ENCODE measurements around the gene HHAT. TPM values are rescaled to one million over a fixed set of nuclear protein-coding genes. Genes with fewer than 3 reads are reported as not detected.

HHAT gene
- total RNA-seq, 1 donor from 2014 or later = 11.4 TPM

- Mint-ChIP-seq H3K4me3 (ENCODE audit: unreplicated experiment) (no peak overlapping the region), H3K27me3 (ENCODE audit: low read depth, unreplicated experiment) (no peaks in the 10 kb centered on the region), H3K4me1 (ENCODE audit: low read depth, unreplicated experiment) (peaks cover 20% of the 10 kb centered on the region), H3K9me3 (ENCODE audit: unreplicated experiment) (no peaks in the 10 kb centered on the region), H3K27ac (ENCODE audit: unreplicated experiment) (peak overlapping the region; percentile 9), H3K36me3 (ENCODE audit: low read depth, unreplicated experiment) (no peaks in the 10 kb centered on the region)
- Histone ChIP-seq H3K36me3 (ENCODE audit: insufficient read depth, low read length) (no peaks in the 10 kb centered on the region), H3K27ac (ENCODE audit: low read depth, low read length) (peak overlapping the region; percentile 22), H3K4me3 (ENCODE audit: insufficient read depth, low read depth, low read length) (no peak overlapping the region), H3K9ac (ENCODE audit: low read length) (no peak overlapping the region), H3K4me1 (ENCODE audit: insufficient read depth, low read length) (peaks cover 27% of the 10 kb centered on the region), H3K9me3 (ENCODE audit: insufficient read depth, low read depth, low read length) (no peaks in the 10 kb centered on the region), H3K79me2 (ENCODE audit: insufficient read depth, low read length) (no peaks in the 10 kb centered on the region), H2AFZ (ENCODE audit: low read depth, low read length) (no peak overlapping the region), H3K27me3 (ENCODE audit: insufficient read depth, low read length) (no peaks in the 10 kb centered on the region), H3K4me2 (ENCODE audit: low read length) (no peak overlapping the region), H4K20me1 (ENCODE audit: insufficient read depth, low read length) (no peaks in the 10 kb centered on the region)
- no peak for TF ChIP-seq EZH2 (IDR thresholded peaks at IDR 0.05; ENCODE audit: insufficient read depth, low read length)
- TF ChIP-seq, protein P1, sequence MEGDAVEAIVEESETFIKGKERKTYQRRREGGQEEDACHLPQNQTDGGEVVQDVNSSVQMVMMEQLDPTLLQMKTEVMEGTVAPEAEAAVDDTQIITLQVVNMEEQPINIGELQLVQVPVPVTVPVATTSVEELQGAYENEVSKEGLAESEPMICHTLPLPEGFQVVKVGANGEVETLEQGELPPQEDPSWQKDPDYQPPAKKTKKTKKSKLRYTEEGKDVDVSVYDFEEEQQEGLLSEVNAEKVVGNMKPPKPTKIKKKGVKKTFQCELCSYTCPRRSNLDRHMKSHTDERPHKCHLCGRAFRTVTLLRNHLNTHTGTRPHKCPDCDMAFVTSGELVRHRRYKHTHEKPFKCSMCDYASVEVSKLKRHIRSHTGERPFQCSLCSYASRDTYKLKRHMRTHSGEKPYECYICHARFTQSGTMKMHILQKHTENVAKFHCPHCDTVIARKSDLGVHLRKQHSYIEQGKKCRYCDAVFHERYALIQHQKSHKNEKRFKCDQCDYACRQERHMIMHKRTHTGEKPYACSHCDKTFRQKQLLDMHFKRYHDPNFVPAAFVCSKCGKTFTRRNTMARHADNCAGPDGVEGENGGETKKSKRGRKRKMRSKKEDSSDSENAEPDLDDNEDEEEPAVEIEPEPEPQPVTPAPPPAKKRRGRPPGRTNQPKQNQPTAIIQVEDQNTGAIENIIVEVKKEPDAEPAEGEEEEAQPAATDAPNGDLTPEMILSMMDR (IDR thresholded peaks at IDR 0.05; ENCODE audit: insufficient read depth, low read depth, low read length) = no peak
- FAIRE-seq = no peak
- DNase-seq (ENCODE audit: low read depth) = no peak
Observed at GRCh38 chr1:210372931-210373627, 44.4 kb downstream of the HHAT start.

- Histone ChIP-seq H3K36me3 (ENCODE audit: insufficient read depth, low read length) (no peaks in the 10 kb centered on the region), H3K4me1 (ENCODE audit: insufficient read depth, low read length) (peaks cover 30% of the 10 kb centered on the region), H3K79me2 (ENCODE audit: insufficient read depth, low read length) (no peaks in the 10 kb centered on the region), H3K27me3 (ENCODE audit: insufficient read depth, low read length) (no peaks in the 10 kb centered on the region), H3K9ac (ENCODE audit: low read length) (no peak overlapping the region), H2AFZ (ENCODE audit: low read depth, low read length) (no peak overlapping the region), H4K20me1 (ENCODE audit: insufficient read depth, low read length) (no peaks in the 10 kb centered on the region), H3K4me2 (ENCODE audit: low read length) (no peak overlapping the region), H3K27ac (ENCODE audit: low read depth, low read length) (peak overlapping the region; percentile 22), H3K4me3 (ENCODE audit: insufficient read depth, low read depth, low read length) (no peak overlapping the region), H3K9me3 (ENCODE audit: insufficient read depth, low read depth, low read length) (no peaks in the 10 kb centered on the region)
- no peak overlapping the region for H3K4me3 Mint-ChIP-seq (ENCODE audit: unreplicated experiment)
- H3K27ac Mint-ChIP-seq (ENCODE audit: unreplicated experiment) = no peak overlapping the region
- H3K9me3 Mint-ChIP-seq (ENCODE audit: unreplicated experiment) = no peaks in the 10 kb centered on the region
- no peaks in the 10 kb centered on the region for H3K36me3 Mint-ChIP-seq (ENCODE audit: low read depth, unreplicated experiment)
- DNase-seq (ENCODE audit: low read depth) (no peak), FAIRE-seq (no peak)
- TF ChIP-seq, protein P1 (IDR thresholded peaks at IDR 0.05; ENCODE audit: insufficient read depth, low read depth, low read length) = no peak
- no peak for TF ChIP-seq EZH2 (IDR thresholded peaks at IDR 0.05; ENCODE audit: insufficient read depth, low read length)
- peaks cover 23% of the 10 kb centered on the region for H3K4me1 Mint-ChIP-seq (ENCODE audit: low read depth, unreplicated experiment)
- H3K27me3 Mint-ChIP-seq (ENCODE audit: low read depth, unreplicated experiment) = no peaks in the 10 kb centered on the region
Observed at GRCh38 chr1:210373628-210373877, 44.9 kb downstream of the HHAT start.

DNA sequence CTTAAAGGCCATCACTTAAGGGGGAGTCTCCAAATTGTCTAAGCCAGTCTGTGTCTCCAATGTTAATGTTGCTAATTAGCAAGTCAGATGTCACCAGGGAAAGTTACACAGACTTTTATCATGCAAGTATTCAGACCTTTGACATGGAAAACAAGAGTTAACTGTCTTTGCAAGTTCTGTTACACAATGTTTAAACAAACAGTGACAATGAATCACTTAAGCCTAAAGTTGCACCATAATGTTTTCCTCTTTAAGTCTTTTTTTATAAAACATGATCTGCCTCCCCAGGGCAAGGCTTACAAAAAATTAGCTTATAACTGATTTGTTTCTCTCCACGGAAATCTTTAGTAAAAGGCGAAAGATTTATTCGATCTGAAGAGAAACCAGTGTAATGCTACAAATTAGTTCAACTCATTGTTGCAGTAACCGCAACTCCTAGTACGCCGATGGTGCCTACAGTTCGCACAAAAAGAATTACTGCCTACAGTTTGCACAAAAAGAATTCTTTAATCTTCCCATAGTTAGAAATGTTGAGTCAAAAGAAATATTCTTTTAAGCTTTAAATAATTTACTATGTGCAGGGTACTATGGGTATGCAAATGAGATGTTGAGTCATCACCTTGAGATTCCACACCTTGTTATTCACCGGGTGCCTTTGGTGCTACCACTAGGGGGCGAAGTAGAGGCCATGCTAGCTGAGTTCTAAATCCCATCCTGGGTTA, 45.3 kb downstream of the HHAT start:
- H3K27ac Mint-ChIP-seq (ENCODE audit: unreplicated experiment) = peak overlapping the region; percentile 99
- no peaks in the 10 kb centered on the region for H3K27me3 Mint-ChIP-seq (ENCODE audit: low read depth, unreplicated experiment)
- FAIRE-seq (peak; percentile 94), DNase-seq (ENCODE audit: low read depth) (peak; percentile 99)
- H3K27me3 ChIP-seq (ENCODE audit: insufficient read depth, low read length) = no peaks in the 10 kb centered on the region
- peaks cover 35% of the 10 kb centered on the region for H3K4me1 ChIP-seq (ENCODE audit: insufficient read depth, low read length)
- peak overlapping the region; percentile 97 for H3K27ac ChIP-seq (ENCODE audit: low read depth, low read length)
- H3K4me3 Mint-ChIP-seq (ENCODE audit: unreplicated experiment) = no peak overlapping the region
- H4K20me1 ChIP-seq (ENCODE audit: insufficient read depth, low read length) = no peaks in the 10 kb centered on the region
- H3K9me3 ChIP-seq (ENCODE audit: insufficient read depth, low read depth, low read length) = no peaks in the 10 kb centered on the region
- H3K9ac ChIP-seq (ENCODE audit: low read length) = peak overlapping the region; percentile 76
- H3K79me2 ChIP-seq (ENCODE audit: insufficient read depth, low read length) = no peaks in the 10 kb centered on the region
- TF ChIP-seq, protein P1 (IDR thresholded peaks at IDR 0.05; ENCODE audit: insufficient read depth, low read depth, low read length) = peak; percentile 100
- no peak for TF ChIP-seq EZH2 (IDR thresholded peaks at IDR 0.05; ENCODE audit: insufficient read depth, low read length)
- no peak overlapping the region for H2AFZ ChIP-seq (ENCODE audit: low read depth, low read length)
- H3K4me2 ChIP-seq (ENCODE audit: low read length) = peak overlapping the region; percentile 8
- H3K9me3 Mint-ChIP-seq (ENCODE audit: unreplicated experiment) = no peaks in the 10 kb centered on the region
- H3K4me1 Mint-ChIP-seq (ENCODE audit: low read depth, unreplicated experiment) = peaks cover 28% of the 10 kb centered on the region
- H3K36me3 Mint-ChIP-seq (ENCODE audit: low read depth, unreplicated experiment) = no peaks in the 10 kb centered on the region
- no peak overlapping the region for H3K4me3 ChIP-seq (ENCODE audit: insufficient read depth, low read depth, low read length)
- no peaks in the 10 kb centered on the region for H3K36me3 ChIP-seq (ENCODE audit: insufficient read depth, low read length)
